Brain microvascular endothelial cell (primary cell): Measurements from ENCODE around the gene SCN9A.

Experiments used
- DNase-seq: peaks from one replicate; pipeline ENCODE4 v3.0.0-alpha.2; 2020
- H3K27ac ChIP-seq: fragments of 250-450 bp; sonication (Bioruptor Pico); 2 replicates; pipeline ENCODE4 v1.5.1; 2020; ENCODE audit warnings: mild to moderate bottlenecking, moderate library complexity
- H3K27me3 ChIP-seq: fragments of 250-450 bp; sonication (Bioruptor Pico); replicated peaks from 2 replicates; pipeline ENCODE4 v1.5.1; 2020; ENCODE audit warnings: mild to moderate bottlenecking
- H3K36me3 ChIP-seq: fragments of 250-450 bp; sonication (Bioruptor Pico); replicated peaks from 2 replicates; pipeline ENCODE4 v1.5.1; 2020; ENCODE audit warnings: mild to moderate bottlenecking
- H3K4me3 ChIP-seq: 2 replicates; pipeline ENCODE4 v1.5.1; 2011; ENCODE audit warnings: low read depth, mild to moderate bottlenecking, control low read depth, low read length, moderate library complexity
- CTCF ChIP-seq: IDR thresholded peaks from 2 replicates; pipeline ENCODE4 v1.5.1; 2011; ENCODE audit warnings: low read depth, mild to moderate bottlenecking, moderate library complexity, low read length, control low read depth, inconsistent platforms; ENCODE audit errors: missing control alignments
- in situ Hi-C: cut with HindIII; loops from 2 replicates; pipeline ENCODE4 v1.10.0; 2017; ENCODE audit warnings: low sequenced_read_pairs, low pct_ligation_motif_present

Gene SCN9A

GRCh38 chr2:166404831-166405568 is 29.3 kb upstream of the SCN9A start:
- no peaks in the 10 kb centered on the region for H3K27me3 ChIP-seq
- in situ Hi-C loops, result no loop called here

GRCh38 chr2:166394245-166394644 is 18.5 kb upstream of the SCN9A start:
- no peak for DNase-seq
- TF ChIP-seq CTCF, result no peak
- Histone ChIP-seq H3K27ac (no peak overlapping the region), H3K36me3 (no peaks in the 10 kb centered on the region), H3K27me3 (no peaks in the 10 kb centered on the region), H3K4me3 (no peak overlapping the region)
- in situ Hi-C loops, result loop anchor here (25.0 kb wide), 1 partner anchor 207 kb away; no protein-coding TSS in a partner anchor

More at GRCh38 chr2:166404831-166405568, 29.3 kb upstream of the SCN9A start:
- Histone ChIP-seq H3K4me3 (no peak overlapping the region), H3K36me3 (no peaks in the 10 kb centered on the region), H3K27ac (no peak overlapping the region)
- DNase-seq, result no peak
- no peak for TF ChIP-seq CTCF

GRCh38 chr2:166393008-166393407 is 17.3 kb upstream of the SCN9A start:
- Histone ChIP-seq H3K4me3 (no peak overlapping the region), H3K27me3 (no peaks in the 10 kb centered on the region), H3K36me3 (no peaks in the 10 kb centered on the region), H3K27ac (no peak overlapping the region)
- in situ Hi-C loops, result loop anchor here (25.0 kb wide), 1 partner anchor 206 kb away; no protein-coding TSS in a partner anchor
- no peak for TF ChIP-seq CTCF
- no peak for DNase-seq

- Histone ChIP-seq H3K36me3 (no peaks in the 10 kb centered on the region), H3K27me3 (no peaks in the 10 kb centered on the region), H3K27ac (no peak overlapping the region), H3K4me3 (no peak overlapping the region)
- no peak for DNase-seq
- in situ Hi-C loops, result loop anchor here (25.0 kb wide), 1 partner anchor 201 kb away; no protein-coding TSS in a partner anchor
- no peak for TF ChIP-seq CTCF
Observed at GRCh38 chr2:166388481-166389070, 12.8 kb upstream of the SCN9A start.

GRCh38 chr2:166385313-166385712 is 9.6 kb upstream of the SCN9A start:
- H3K27me3 ChIP-seq, result no peaks in the 10 kb centered on the region

More at GRCh38 chr2:166385313-166385712, 9.6 kb upstream of the SCN9A start:
- in situ Hi-C loops, result loop anchor here (25.0 kb wide), 1 partner anchor 198 kb away; no protein-coding TSS in a partner anchor
- DNase-seq, result no peak
- Histone ChIP-seq H3K4me3 (no peak overlapping the region), H3K36me3 (no peaks in the 10 kb centered on the region), H3K27ac (no peak overlapping the region)
- TF ChIP-seq CTCF, result no peak
